Brain pericyte (primary cell): ENCODE measurements around the gene MARCHF10.

Experiments
- DNase-seq: peaks from one replicate; pipeline ENCODE4 v3.0.0-alpha.2; 2012; ENCODE audit warnings: low read depth, low spot score

MARCHF10 gene

DNA sequence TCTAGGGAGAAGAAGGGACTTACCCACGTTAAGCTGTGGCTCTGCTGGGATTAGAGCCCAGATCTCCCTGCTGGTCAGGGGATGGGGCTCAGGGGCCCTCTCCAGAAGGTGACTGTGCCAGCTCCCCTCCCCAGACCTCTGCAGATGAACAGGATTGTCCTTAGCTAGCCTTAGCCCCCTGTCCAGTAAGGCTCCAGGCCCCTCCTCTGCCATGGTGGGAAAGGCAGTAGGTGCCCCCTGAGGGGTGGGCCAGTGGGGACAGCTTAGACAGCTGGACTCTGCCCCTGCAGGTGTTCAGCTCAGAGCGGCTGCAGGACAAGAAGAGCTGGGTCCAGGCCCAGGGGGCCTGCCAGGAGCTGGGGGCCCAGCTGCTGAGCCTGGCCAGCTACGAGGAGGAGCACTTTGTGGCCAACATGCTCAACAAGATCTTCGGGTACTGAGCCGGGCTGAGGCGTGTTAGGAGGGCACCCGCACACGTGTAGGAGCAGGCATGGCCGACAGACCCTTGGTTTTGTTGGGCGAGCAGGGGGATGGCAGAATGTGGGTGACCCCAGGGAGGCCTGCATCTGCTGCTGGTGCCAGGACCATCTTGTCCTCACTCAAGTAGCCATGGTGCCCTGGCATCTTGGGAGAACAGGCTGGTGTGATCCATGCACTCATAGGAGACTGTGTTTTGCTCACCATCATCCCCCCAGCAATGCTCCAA, 129.7 kb downstream of the MARCHF10 start:
- no peak for DNase-seq

DNA sequence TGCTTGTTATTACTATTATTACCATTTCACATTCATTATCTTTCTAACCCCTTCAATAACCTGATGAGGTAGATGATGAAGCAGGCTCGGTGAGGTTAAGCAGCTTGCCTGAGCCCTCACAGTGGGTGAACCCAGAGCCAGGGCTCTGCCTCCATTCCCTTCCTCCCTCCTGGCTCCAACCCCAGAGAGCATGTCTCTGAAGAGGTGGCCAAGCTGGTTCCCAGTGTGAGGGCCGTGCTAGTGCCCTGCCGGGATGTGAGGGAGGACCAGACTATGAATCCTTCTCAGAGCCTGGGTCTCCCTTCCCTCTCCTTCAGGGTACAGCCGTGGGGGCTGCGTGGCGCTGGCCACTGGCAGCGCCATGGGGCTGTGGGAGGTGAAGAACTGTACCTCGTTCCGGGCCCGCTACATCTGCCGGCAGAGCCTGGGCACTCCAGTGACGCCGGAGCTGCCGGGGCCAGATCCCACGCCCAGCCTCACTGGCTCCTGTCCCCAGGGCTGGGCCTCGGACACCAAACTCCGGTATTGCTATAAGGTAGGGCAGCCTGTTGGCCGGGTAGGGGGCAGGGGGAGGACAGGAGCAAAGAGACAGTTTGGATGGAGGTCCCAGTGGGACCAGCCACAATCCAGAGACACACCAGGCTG, 131.0 kb downstream of the MARCHF10 start:
- DNase-seq = no peak

GRCh38 chr17:62676231-62676943, 131.7 kb downstream of the MARCHF10 start:
- DNase-seq = no peak

DNA sequence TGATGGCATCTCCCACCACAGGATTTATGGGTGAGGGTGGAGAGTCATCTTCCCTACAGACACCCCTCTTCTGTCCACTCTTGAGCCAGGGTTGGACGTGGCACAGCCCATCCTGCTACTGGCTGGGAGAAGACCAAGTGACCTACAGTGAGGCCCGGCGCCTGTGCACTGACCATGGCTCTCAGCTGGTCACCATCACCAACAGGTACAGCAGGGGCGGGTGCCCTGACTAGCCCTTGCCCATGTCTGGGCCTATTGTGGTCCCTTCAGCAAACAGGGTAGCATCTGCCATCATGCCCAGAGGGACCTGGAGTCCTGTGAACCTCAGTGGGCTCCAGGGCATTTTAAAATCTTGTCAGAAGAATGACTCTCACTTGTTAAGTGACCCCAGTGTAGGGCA, 132.4 kb downstream of the MARCHF10 start:
- no peak for DNase-seq

- no peak for DNase-seq
Observed at GRCh38 chr17:62675260-62675659, 132.9 kb downstream of the MARCHF10 start.

DNA sequence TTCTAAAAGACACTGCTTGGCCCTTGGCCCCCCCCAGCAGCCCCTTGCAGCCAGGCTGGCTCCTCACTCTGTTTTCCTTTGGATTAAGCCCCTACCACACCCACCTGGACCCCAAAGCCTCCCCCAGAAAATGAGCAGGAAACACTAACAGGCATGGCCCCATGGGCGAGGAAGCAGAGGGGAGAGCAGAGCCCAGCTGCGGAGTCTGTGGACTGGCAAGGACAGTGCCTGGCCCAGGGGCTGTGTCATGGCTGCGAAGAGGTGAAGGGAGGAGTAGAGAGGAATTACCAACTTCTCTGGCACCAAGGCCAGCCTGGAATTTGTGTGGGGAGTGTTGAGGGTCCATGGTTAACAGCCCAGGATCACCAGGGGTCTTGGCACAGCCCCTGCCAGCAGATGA, 133.3 kb downstream of the MARCHF10 start:
- no peak for DNase-seq

DNA sequence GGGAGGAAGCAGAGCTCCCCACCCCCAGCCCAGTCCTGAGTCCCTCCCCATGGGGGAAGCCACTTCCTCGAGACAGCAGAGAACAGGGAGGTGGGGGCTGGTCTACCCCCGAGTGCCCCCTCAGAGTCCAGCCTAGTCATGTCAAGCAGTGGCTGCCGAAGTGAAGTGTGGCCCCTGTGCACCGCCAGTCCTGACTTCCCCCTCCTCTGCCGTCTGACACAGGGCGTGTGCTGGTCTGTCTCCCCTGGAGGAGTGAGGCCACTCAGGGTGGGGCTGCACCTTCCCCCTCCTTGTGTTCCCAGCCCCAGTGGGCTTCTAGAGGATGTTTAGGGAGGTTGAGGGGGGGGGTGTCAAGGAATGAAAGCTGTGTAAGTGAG, 133.8 kb downstream of the MARCHF10 start:
- no peak for DNase-seq

DNA sequence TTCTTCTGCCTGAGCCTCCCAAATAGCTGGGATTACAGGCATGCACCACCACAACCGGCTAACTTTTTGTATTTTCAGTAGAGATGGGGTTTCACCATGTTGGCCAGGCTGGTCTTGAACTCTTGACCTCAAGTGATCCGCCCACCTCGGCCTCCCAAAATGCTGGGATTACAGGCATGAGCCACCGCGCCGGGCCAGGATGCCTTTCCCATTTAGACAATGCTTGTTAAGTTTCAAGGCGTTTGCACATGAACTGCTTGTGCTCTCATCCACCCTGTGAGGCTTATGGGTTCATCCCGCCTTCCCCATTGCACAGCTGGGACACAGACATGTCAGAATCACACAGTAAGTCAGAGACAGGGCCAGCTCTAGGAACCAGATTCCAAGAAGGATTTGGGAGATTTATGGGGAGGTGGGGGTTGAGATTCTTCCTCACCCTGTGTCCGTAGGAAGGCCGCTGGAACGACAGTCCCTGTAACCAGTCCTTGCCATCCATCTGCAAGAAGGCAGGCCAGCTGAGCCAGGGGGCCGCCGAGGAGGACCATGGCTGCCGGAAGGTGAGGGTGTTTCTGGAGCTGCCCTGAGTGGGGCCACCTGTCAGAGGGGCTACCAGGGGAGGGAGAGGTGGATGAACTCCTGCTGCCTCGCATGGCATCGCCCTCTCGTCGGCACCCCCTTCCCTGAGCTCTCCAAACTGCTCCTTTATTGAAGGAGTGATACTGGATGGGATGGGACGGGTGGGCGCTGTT, 134.3 kb downstream of the MARCHF10 start:
- no peak for DNase-seq

DNA sequence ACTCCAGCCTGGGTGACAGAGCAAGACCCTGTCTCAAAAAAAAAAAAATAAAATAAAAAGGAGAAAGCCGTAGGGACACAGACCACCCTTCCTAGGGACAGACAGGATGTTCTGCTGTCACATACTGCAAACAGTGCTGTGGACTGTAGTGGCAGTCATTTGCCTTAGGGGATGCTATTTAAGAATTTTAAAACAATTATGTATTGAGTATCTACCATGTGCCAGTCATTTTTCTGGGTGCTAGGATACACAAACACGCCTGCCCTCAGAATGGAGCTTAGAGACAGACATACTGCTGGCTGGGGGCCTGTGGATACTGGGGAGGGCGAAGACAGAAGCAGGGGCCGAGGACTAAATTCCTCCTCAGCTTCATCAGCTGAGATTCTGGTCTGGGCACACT, 135.2 kb downstream of the MARCHF10 start:
- DNase-seq = no peak

DNA sequence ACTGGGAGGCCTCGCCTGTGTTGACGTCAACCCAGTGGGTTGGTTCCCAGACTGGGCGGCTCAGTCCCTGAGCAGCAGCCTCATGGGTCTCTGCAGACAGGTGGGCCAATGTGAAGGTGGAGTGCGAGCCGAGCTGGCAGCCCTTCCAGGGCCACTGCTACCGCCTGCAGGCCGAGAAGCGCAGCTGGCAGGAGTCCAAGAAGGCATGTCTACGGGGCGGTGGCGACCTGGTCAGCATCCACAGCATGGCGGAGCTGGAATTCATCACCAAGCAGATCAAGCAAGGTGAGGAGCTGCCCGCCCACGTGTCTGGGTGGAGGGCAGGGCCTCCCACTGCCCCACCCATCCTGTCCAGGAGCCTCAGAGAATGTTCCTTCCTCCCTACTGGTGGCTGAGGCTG, 136.6 kb downstream of the MARCHF10 start:
- DNase-seq = no peak

- no peak for DNase-seq
Observed at GRCh38 chr17:62670202-62670821, 137.8 kb downstream of the MARCHF10 start.

GRCh38 chr17:62668091-62668804, 139.9 kb downstream of the MARCHF10 start:
- DNase-seq = no peak

- DNase-seq = no peak
Observed at GRCh38 chr17:62666801-62667591, 141.1 kb downstream of the MARCHF10 start.

- no peak for DNase-seq
Observed at GRCh38 chr17:62666061-62666800, 141.9 kb downstream of the MARCHF10 start.

- DNase-seq = no peak
Observed at GRCh38 chr17:62665599-62665998, 142.5 kb downstream of the MARCHF10 start.

DNA sequence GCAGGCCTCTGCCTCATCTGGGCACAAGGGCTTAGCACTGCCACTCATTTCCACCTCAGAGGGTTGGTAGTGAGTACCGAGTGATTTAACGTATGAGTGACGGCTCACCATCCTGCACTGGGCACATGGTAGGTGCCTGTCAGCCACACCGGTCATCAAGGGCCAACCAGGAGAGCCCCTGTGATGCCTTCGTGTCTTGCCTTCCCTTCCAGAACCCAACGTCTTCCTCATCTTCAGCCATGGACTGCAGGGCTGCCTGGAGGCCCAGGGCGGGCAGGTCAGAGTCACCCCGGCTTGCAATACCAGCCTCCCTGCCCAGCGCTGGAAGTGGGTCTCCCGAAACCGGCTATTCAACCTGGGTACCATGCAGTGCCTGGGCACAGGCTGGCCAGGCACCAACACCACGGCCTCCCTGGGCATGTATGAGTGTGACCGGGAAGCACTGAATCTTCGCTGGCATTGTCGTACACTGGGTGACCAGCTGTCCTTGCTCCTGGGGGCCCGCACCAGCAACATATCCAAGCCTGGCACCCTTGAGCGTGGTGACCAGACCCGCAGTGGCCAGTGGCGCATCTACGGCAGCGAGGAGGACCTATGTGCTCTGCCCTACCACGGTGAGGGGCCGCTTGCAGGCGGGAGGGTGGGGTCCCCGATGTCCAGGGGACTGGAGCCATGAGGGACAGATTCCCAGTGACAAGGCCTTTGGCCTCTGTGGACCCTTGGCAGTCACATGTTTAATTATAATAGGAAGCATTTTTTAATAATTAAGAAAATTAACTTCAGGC, 143.6 kb downstream of the MARCHF10 start:
- DNase-seq = no peak

DNA sequence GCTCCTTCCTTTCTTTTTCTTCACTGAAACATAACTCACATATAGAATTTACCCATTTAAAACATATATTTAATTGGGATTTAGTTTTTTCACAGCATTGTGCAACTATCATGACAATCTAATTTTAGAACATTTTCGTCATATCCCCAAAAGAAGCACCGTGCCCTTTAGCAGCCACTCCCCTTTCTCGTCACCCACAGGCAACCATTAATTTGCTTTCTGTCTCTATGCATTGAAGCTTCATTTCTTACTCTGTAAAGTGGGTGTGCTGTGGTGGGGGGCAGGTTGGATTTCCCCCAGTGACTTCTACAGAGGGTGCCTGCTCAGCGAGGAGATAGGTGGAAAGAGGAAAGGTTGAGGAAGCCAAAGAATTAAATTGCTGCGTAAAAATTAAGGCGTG, 144.8 kb downstream of the MARCHF10 start:
- DNase-seq = no peak

- DNase-seq = no peak
Observed at GRCh38 chr17:62662855-62663254, 145.3 kb downstream of the MARCHF10 start.

DNA sequence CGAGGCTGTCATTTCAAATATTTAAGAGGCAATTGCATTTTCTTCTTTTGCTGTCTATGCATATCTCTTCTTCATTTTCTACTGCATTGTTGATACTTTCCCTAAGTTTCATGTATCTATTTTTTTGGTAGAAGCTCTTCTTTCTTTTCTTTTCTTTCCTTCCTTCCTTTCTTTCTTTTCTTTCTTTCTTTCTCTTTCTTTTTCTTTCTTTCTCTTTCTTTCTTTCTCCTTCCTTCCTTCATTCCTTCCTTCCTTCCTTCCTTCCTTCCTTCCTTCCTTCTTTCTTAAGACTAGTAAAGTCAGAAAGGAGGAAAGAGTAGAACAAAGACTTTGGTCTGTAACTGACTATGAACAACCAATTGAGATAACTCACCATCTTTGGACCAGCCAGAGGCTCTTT, 146.8 kb downstream of the MARCHF10 start:
- no peak for DNase-seq
